GM12892 (cell line): ENCODE measurements around the gene LRRC47.

Source experiments
- POLR2A ChIP-seq: IDR thresholded peaks from 2 replicates; pipeline ENCODE4 v1.6.1; 2011; ENCODE audit warnings: low read depth, low read length, control low read depth
- POLR2AphosphoS5 ChIP-seq: IDR thresholded peaks from 2 replicates; pipeline ENCODE4 v1.6.1; 2011; ENCODE audit warnings: low read depth, low read length, control low read depth
- TAF1 ChIP-seq: IDR thresholded peaks from 2 replicates; pipeline ENCODE4 v1.6.1; 2011; ENCODE audit warnings: low read depth, mild to moderate bottlenecking, control low read depth, low read length, borderline replicate concordance

DNA sequence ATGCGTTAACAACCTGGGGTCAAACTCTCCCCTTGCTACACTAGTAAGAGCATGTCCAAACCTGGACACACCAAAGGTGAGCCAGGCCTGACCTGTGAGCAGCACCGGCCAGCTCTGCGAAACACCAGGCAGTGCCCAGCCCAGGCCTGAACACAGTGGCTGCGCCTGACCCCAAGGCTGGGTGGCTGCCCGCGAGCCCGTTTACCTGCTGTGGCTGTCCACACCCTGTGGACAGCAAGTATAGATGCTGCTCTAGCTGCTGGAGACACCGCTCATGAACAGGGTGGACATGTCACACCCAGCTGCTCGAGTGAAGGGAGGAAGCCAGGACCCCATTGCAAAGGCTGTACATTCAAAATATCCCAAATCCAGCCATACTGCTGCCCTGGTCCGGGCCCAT lies 51.7 kb downstream of the LRRC47 start:
- TF ChIP-seq POLR2AphosphoS5 (no peak), POLR2A (no peak), TAF1 (no peak)
